ENCODE results near the gene PLPP4.

The PLPP4 gene

GRCh38 chr10:120456143-120456625, 843 bp upstream of the PLPP4 start:
- DNase-seq (ENCODE audit: low read depth in 2 of 3, low spot score in 2 of 3), result no peak

DNA sequence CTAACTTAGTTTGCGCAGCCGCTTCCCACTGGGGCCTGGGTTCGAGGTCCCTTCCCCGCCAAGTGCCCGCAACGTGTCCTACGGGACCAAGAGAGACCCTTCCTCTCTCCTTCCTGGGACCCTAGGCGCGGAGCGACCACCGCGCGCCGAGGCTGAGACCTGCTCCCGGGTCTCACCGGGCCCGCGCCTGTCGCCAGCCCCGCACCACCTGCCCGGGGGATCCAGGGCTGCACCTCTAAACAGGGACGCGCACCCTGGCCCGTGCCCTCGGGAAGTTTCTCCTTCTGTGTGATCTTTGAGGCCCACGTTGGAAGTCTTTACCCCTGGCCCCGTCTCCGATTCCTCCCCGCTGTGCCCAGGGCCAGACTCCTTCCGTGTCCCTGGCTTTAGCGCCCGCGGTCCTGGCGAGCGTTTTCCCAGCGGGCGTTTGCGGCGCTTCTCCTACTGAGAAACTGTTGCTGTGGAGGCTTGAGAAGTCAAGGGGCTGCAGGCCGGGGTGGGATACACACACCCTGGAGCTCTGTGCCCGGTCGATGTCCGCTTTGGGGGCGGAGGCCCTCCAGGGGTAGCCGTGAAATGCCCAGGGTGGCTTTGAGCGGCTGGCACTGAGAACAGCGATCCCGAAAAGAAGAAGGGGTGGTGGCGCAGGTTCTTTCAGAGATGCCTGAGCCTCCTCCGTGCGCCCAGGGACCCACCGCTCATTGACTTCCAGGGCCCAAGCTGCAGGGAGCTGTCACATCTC, 575 bp downstream of the PLPP4 start:
- DNase-seq (ENCODE audit: low read depth in 2 of 3, low spot score in 2 of 3), result no peak

- no peak for DNase-seq (ENCODE audit: low read depth in 2 of 3, low spot score in 2 of 3)
These were observed 1.4 kb downstream of the PLPP4 start for GRCh38 chr10:120458432-120458831.

GRCh38 chr10:120459185-120459584, 2.2 kb downstream of the PLPP4 start:
- no peak for DNase-seq (ENCODE audit: low read depth in 2 of 3, low spot score in 2 of 3)

DNA sequence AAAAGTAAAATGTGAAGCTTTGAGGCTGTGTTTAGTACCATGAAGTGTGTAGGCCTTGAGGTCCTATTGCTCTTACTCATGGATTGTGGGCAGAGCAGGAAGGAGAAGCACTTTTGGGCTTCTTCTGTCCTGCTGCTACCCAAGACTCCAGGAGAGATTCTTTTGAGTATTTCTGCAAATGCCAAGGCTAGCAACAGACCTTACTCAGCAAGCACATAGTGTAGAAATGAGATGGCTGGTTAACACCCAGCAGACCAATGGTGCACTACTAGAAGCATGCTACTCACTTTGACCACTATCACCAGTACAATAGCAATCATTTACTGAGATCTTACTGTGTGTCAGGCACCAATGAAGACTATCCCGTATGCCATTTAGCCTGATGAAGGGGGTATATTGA, 3.2 kb downstream of the PLPP4 start:
- no peak for DNase-seq (ENCODE audit: low read depth in 2 of 3, low spot score in 2 of 3)

- no peak for DNase-seq (ENCODE audit: low read depth in 2 of 3, low spot score in 2 of 3)
These were observed 3.7 kb downstream of the PLPP4 start for GRCh38 chr10:120460776-120461175.

GRCh38 chr10:120462018-120462682, 5.1 kb downstream of the PLPP4 start:
- DNase-seq (ENCODE audit: low read depth in 2 of 3, low spot score in 2 of 3), result no peak

- DNase-seq (ENCODE audit: low read depth in 2 of 3, low spot score in 2 of 3), result no peak
These were observed 8.1 kb downstream of the PLPP4 start for GRCh38 chr10:120465138-120465537.

GRCh38 chr10:120466006-120466405, 9.0 kb downstream of the PLPP4 start:
- DNase-seq (ENCODE audit: low read depth in 2 of 3, low spot score in 2 of 3), result no peak

DNA sequence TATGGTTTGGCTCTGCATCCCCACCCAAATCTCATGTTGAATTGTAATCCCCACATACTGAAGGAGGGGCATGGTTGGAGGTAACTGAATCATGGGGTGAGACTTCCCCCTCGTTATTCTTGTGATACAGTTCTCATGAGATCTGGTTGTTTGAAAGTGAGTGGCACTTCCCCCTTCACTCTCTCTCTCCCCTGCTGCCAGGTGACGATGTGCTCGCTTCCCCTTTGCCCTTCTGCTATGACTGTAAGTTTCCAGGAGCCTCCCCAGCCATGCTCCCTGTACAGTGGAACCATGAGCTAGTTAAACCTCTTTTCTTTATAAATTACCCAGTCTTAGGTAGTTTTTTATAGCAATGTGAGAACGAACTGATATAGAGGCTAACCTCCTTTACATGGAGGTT, 16.6 kb downstream of the PLPP4 start:
- no peak for DNase-seq (ENCODE audit: low read depth in 2 of 3, low spot score in 2 of 3)

GRCh38 chr10:120474956-120475355, 17.9 kb downstream of the PLPP4 start:
- no peak for DNase-seq (ENCODE audit: low read depth in 2 of 3, low spot score in 2 of 3)

DNA sequence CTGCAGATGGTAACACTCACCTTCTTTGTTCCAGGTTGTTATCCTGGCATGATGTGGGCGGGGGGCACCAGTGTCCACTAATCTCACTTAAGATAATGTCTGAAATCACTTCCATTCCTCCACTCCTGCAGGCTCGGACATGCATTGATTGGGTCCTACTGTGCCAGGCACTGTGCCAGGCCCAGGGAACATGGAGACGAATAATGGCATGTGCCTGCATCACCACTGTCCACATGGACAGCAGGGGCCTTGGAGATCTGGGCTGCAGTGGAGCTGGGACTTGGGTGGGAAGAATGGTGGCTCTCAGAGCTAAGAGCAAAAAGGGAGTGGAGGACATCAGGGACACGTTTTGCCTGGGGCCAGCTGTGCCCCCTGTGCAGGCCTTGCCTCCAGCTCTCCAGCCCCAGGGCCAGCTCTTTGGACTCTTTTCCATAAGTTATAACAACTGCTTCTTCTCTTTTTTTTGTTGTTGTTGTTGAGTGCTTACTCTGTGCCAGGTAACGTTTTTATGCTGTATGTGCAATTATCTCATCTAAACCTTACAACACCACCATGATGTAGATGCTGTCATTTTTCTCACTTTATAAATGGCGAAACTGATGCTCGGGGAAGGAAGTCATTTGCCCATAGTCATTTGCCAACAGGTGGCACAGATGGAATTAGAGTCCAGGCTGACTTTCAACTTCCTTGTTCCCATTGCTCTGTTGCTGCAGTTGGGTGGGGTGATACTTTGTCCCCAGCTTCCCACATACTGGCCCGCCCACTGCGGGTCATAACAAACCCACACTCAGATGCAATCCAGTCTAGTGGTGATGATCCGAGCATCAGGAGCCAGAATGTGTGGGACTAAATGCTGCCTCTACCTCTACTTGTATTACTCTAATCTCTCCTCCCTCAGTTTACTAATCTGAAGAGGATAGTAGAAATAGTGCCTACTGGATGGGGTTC, 19.1 kb downstream of the PLPP4 start:
- DNase-seq (ENCODE audit: low read depth in 2 of 3, low spot score in 2 of 3), result no peak

GRCh38 chr10:120477021-120477742, 20.2 kb downstream of the PLPP4 start:
- no peak for DNase-seq (ENCODE audit: low read depth in 2 of 3, low spot score in 2 of 3)

- DNase-seq (ENCODE audit: low read depth in 2 of 3, low spot score in 2 of 3), result no peak
These were observed 20.7 kb downstream of the PLPP4 start for GRCh38 chr10:120477743-120478141.

DNA sequence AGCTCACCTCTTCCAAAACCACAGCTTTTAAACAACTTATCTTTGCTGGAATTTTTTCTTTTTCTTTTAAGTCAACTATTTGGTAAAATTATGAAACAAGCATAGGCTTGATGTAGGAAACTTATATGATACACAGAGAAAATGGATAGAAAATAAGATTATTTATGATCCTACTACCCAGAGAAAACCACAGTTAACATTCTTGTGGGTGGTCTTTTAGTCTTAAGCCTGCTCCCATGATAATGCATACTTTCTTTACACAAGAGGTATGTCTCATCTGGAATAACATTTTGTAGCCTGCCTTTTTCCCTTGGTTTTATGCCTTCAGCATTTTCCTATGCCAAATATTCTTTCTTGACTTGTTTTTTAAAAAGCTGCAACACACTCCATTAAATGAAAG, 21.4 kb downstream of the PLPP4 start:
- DNase-seq (ENCODE audit: low read depth in 2 of 3, low spot score in 2 of 3), result no peak

DNA sequence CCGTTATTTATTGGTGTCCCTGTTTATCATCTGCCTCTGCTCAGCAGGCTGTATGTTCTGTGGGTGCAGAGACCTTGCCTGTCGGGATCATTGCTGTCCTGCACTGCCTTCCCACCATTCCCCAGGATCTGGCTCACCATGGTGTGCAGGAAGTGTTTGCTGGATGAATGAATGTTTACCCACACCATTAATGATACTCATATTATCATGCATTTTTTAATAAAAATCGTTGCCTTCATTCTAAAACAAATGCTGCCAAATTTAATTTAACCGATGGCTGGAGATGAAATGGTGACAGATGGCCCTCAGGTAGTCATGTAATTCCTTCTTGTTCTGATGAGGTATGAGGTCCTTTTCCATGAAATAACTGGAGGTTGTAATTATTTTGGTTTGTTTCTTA, 22.5 kb downstream of the PLPP4 start:
- no peak for DNase-seq (ENCODE audit: low read depth in 2 of 3, low spot score in 2 of 3)

GRCh38 chr10:120480065-120480600, 23.1 kb downstream of the PLPP4 start:
- no peak for DNase-seq (ENCODE audit: low read depth in 2 of 3, low spot score in 2 of 3)

GRCh38 chr10:120480848-120481247, 23.8 kb downstream of the PLPP4 start:
- DNase-seq (ENCODE audit: low read depth in 2 of 3, low spot score in 2 of 3), result no peak

DNA sequence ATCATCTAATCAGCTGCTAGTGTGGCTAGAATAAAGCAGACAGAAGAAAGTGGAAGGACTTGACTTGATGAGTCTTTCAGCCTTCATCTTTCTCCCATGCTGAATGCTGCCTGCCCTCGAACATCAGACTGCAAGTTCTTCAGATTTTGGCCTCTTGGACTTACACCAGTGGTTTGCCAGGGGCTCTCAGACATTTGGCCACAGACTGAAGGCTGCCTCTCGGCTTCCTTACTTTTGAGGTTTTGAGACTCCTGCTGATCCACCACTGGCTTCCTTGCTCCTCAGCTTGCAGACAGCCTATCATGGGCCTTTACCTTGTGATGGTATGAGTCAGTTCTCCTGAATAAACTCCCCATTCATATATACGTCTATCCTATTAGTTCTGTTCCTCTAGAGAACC, 26.0 kb downstream of the PLPP4 start:
- DNase-seq (ENCODE audit: low read depth in 2 of 3, low spot score in 2 of 3), result no peak

- no peak for DNase-seq (ENCODE audit: low read depth in 2 of 3, low spot score in 2 of 3)
These were observed 26.7 kb downstream of the PLPP4 start for GRCh38 chr10:120483651-120484301.
